HG02623 (cell line): Measurements from ENCODE around the gene NRG3.
"Not testable (repeated sequence)": the region's sequence is repeated elsewhere in the genome, so short reads cannot be mapped to it uniquely, and the experiment has no call there.

Experiments used
- ATAC-seq: cut with Tn5 transposase; IDR thresholded peaks from one replicate; pipeline ENCODE4 v1.9.1; 2021; ENCODE audit warnings: moderate library complexity; ENCODE audit not compliant: unreplicated experiment

NRG3 gene

GRCh38 chr10:82653244-82654155 is 778.5 kb downstream of the NRG3 start:
- no peak for ATAC-seq

- no peak for ATAC-seq
These were observed 785.2 kb downstream of the NRG3 start for GRCh38 chr10:82660205-82660604.

GRCh38 chr10:82660986-82661385 is 786.0 kb downstream of the NRG3 start:
- ATAC-seq = no peak

- no peak for ATAC-seq
These were observed 786.7 kb downstream of the NRG3 start for GRCh38 chr10:82661701-82662100.

GRCh38 chr10:82668221-82668895 is 793.4 kb downstream of the NRG3 start:
- no peak for ATAC-seq

DNA sequence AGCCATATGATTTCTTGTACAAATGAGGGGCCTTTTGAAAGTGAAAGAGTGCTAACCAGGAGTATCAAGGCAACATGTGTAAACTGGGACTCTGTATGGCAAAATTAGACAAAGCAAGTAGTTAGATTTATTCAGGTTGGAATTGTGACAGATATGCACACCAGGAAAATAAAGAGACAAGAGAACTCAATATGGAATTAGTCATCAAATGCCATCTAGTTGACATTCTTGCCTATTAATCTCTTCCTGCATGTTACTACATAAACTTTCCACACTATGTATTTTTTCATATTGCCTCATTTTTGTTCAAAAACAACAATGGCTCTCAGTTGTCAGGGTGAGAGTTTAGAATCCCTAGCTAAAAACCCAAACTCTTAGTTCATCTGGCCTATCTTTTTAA is 799.0 kb downstream of the NRG3 start:
- no peak for ATAC-seq

- ATAC-seq = not testable (repeated sequence)
These were observed 802.9 kb downstream of the NRG3 start for GRCh38 chr10:82677932-82678331.

DNA sequence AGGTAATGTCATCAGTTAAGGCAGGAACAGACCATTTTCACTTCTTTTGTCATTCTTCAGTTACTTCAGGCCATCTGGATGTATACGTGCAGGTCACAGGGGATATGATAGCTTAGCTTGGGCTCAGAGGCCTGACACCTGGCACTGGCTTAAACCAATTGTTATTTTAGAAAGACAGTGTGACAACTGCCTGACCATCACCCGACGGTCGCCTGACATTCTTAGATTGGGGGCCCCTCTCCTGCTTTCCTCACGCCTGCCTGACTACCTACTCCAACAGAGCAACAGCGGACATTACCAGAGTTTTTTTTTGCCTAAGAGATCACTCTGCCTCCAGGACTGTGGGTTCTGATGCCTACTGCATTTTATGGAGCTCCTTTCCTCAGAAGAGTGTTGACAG is 803.5 kb downstream of the NRG3 start:
- not testable (repeated sequence) for ATAC-seq

GRCh38 chr10:82680608-82681007 is 805.6 kb downstream of the NRG3 start:
- no peak for ATAC-seq

- no peak for ATAC-seq
These were observed 809.0 kb downstream of the NRG3 start for GRCh38 chr10:82683945-82684344.

DNA sequence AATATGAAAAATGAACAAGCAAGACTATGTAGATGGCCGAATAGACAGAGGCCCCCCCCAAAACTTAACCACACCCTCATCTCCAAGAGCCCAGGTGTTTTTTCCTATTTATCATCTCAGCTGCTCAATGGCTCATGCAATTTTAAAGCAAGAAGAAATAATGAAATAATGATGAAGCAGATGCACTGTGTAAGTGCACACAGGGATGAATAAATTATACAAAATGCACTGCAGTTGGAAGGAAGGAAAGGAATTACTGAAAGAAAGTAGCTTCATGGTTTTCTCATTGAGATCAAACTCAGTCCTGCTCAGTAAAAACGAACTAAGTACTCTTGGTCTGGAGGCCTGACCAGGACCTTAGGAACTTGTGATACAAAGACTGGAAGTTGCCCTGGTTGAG is 810.1 kb downstream of the NRG3 start:
- ATAC-seq = no peak

DNA sequence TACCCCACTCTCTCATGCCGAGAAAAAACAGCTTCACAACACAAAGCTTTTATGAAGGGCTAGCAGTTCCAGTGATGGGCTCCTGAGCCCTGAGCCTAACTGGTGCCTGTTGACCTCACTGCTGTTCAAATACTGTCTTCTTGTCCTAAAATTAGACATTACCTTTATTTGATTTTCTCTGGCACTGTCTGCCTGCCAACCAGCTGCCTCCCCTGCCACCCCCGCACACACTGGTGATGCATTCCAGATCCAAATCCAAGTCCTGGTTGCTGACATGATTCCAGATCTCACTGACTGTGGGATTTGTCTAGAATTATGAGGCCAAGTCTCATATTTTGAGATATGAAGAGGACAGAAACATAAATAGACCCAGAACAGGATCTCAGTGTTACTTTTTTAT is 816.2 kb downstream of the NRG3 start:
- no peak for ATAC-seq

DNA sequence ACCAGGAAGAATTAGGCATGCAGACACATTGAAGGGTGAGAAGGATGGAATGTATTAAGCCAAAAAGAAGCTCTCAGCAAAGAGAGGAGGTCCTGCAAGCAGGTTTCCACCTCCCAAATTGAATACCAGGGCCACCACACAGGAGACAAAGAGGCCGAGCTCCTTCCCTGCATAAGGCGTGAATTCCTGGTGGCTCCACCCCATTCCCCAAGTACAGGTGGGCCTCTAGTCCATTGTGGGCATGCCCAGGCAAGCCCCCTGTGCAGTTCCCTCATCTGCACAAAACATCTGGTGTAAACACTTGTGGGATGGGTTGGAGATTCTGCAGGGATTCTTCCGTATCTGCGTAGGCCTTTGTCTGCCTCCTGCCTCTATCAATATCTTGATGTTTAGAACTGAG is 817.5 kb downstream of the NRG3 start:
- ATAC-seq = no peak

DNA sequence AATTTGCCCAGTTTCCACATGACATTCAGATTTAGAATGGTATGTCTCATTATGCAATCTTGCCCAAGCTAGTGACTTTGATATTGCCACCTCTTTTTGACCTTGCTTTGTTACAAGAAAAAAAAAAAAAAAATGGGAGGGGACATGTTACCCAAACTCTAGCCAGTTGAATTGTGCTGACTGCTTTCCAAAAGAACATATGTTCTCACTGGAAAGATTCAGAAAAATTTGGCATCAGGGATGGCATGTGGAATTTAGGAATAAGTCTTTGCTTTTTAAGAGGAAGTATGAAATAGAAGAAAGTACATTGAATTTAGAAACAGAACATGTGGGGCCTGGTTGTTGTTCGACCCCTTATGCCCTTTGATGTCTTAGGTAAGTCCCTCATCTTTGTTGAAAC is 846.8 kb downstream of the NRG3 start:
- no peak for ATAC-seq

DNA sequence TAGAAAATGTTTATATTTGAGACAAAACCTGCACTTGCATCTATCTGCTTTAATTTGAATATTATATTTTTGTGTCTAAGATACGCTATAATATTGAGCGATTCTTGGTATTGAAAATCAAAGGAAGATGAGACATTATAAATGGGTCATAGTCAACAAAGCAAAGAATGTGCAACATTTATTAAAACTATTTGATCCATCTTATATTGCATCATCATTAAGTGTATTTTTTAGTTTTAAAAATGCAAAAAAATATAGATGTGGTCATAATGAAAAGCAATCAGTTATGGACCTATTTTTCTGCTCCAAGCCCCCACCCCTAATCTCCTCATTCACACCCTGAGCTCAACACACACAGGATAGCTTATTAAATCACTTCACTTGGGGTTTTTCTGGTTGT is 847.3 kb downstream of the NRG3 start:
- no peak for ATAC-seq

DNA sequence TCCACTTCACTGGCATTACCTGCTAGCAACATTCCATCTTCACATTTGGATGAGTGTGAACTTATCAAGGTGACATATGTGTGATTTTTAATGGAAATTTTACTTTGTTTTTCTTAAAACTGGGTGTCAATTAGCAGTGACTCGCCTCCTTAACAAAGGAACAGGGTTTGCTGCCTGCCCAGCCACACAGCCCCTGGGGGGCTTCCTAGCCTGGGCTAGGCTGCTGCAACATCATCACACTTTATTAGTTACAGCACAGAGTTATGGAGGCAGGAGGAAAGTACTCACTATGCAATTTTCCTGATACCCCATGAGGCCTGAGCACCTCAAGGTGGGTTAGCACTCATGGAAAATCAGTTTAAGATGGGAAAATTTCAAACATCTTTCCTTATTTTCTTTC is 861.3 kb downstream of the NRG3 start:
- no peak for ATAC-seq

GRCh38 chr10:82737549-82737948 is 862.6 kb downstream of the NRG3 start:
- ATAC-seq = no peak

GRCh38 chr10:82738592-82738991 is 863.6 kb downstream of the NRG3 start:
- no peak for ATAC-seq

GRCh38 chr10:82742478-82742877 is 867.5 kb downstream of the NRG3 start:
- no peak for ATAC-seq

- ATAC-seq = no peak
These were observed 867.9 kb downstream of the NRG3 start for GRCh38 chr10:82742898-82743297.

- no peak for ATAC-seq
These were observed 875.5 kb downstream of the NRG3 start for GRCh38 chr10:82750538-82750937.

- no peak for ATAC-seq
These were observed 882.4 kb downstream of the NRG3 start for GRCh38 chr10:82757397-82757796.
